Measurements from ENCODE around the gene KDM5D. TPM values are rescaled to one million over a fixed set of nuclear protein-coding genes. Genes with fewer than 3 reads are reported as not detected.

The KDM5D gene
- total RNA-seq, 1 experiment from 2014 or later: 11.9 TPM

DNA sequence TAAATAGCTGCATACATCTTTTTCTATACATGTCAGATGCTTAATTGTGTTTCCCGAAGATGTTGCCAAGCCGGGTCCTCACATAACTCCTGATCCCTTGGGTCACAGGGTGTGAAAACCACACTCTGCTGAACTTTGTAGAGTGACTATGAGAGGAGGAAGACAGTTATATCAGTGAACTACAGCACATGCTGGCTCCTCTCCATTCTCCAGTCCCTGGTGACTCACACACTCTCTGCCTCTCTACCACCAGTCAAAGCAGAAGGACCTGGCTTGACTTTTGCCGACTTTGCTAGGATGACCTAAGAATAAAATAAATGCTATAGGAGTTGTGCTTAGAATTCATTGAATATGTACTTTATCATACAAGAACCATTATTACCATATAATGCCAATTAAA is 23.8 kb upstream of the KDM5D start:
- Histone ChIP-seq H3K9me3 (ENCODE audit: control insufficient read depth in 1 of 2, insufficient read depth in 1 of 2, low read depth in 1 of 2, low read length in 2 of 2) (no peaks in the 10 kb centered on the region), H3K27ac (ENCODE audit: low read depth, low read length) (no peak overlapping the region), H3K9me2 (ENCODE audit: insufficient read depth) (no peaks in the 10 kb centered on the region), H4K20me1 (ENCODE audit: insufficient read depth) (no peaks in the 10 kb centered on the region), H2AFZ (ENCODE audit: low read depth, low read length, poor library complexity, severe bottlenecking) (no peak overlapping the region), H3K4me1 (ENCODE audit: control insufficient read depth in 1 of 2, insufficient read depth in 2 of 2, low read length in 2 of 2) (no peaks in the 10 kb centered on the region), H3K4me2 (ENCODE audit: low read length) (no peak overlapping the region), H3K36me3 (ENCODE audit: control insufficient read depth in 1 of 2, insufficient read depth in 2 of 2, low read length in 2 of 2) (no peaks in the 10 kb centered on the region), H3K9ac (ENCODE audit: low read length) (no peak overlapping the region), H3K79me2 (ENCODE audit: insufficient read depth, low read length) (no peaks in the 10 kb centered on the region), H3K4me3 (replicated peaks in 1 of 2; ENCODE audit: low read depth in 1 of 2, low read length in 2 of 2) (no peak overlapping the region), H3K27me3 (ENCODE audit: insufficient read depth, low read length) (no peaks in the 10 kb centered on the region)
- ChIA-PET CTCF (no interaction called here), POLR2A (no interaction called here), RAD21 (ENCODE audit: low non-redundant PET in 1 of 2, low total read pairs in 2 of 2, uncharacterized antibody in 2 of 2, unreplicated experiment in 2 of 2) (no interaction called here)
- no peak for ATAC-seq
- intact Hi-C loops (cut with micrococcal nuclease): no loop called here
- TF ChIP-seq, protein P1, sequence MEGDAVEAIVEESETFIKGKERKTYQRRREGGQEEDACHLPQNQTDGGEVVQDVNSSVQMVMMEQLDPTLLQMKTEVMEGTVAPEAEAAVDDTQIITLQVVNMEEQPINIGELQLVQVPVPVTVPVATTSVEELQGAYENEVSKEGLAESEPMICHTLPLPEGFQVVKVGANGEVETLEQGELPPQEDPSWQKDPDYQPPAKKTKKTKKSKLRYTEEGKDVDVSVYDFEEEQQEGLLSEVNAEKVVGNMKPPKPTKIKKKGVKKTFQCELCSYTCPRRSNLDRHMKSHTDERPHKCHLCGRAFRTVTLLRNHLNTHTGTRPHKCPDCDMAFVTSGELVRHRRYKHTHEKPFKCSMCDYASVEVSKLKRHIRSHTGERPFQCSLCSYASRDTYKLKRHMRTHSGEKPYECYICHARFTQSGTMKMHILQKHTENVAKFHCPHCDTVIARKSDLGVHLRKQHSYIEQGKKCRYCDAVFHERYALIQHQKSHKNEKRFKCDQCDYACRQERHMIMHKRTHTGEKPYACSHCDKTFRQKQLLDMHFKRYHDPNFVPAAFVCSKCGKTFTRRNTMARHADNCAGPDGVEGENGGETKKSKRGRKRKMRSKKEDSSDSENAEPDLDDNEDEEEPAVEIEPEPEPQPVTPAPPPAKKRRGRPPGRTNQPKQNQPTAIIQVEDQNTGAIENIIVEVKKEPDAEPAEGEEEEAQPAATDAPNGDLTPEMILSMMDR (IDR thresholded peaks at IDR 0.05 in 2 of 3, conservative IDR thresholded peaks at IDR 0.05 in 1 of 3; ENCODE audit: borderline replicate concordance in 1 of 3, insufficient read depth in 1 of 3, low read depth in 2 of 3, low read length in 2 of 3): no peak
- no peak for TF ChIP-seq RAD21 (IDR thresholded peaks at IDR 0.05; ENCODE audit: low read depth)
- no peak for TF ChIP-seq ZNF274 (IDR thresholded peaks at IDR 0.05; ENCODE audit: low read depth, low read length)
- no peak for TF ChIP-seq EZH2 (IDR thresholded peaks at IDR 0.05)
- TF ChIP-seq POLR2AphosphoS5 (IDR thresholded peaks at IDR 0.05; ENCODE audit: low read depth, low read length): no peak
- TF ChIP-seq SRF (IDR thresholded peaks at IDR 0.05; ENCODE audit: low read depth): no peak
- TF ChIP-seq SP1 (IDR thresholded peaks at IDR 0.05; ENCODE audit: low read depth): no peak
- TF ChIP-seq, protein P2, sequence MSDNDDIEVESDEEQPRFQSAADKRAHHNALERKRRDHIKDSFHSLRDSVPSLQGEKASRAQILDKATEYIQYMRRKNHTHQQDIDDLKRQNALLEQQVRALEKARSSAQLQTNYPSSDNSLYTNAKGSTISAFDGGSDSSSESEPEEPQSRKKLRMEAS (IDR thresholded peaks at IDR 0.05): no peak
- no peak for TF ChIP-seq POLR2A (IDR thresholded peaks at IDR 0.05; ENCODE audit: borderline replicate concordance, extremely low read depth, insufficient read depth, insufficient read length)
- TF ChIP-seq ZFX (IDR thresholded peaks at IDR 0.05): no peak
- TF ChIP-seq, protein P3, sequence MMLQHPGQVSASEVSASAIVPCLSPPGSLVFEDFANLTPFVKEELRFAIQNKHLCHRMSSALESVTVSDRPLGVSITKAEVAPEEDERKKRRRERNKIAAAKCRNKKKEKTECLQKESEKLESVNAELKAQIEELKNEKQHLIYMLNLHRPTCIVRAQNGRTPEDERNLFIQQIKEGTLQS (IDR thresholded peaks at IDR 0.05): no peak
- TF ChIP-seq SIN3A (IDR thresholded peaks at IDR 0.05; ENCODE audit: low read depth): no peak
- TF ChIP-seq CEBPB (IDR thresholded peaks at IDR 0.05; ENCODE audit: low read depth): no peak
- TF ChIP-seq ZBTB33 (IDR thresholded peaks at IDR 0.05; ENCODE audit: extremely low read depth, insufficient replicate concordance, low read length): no peak
- TF ChIP-seq, protein P4, sequence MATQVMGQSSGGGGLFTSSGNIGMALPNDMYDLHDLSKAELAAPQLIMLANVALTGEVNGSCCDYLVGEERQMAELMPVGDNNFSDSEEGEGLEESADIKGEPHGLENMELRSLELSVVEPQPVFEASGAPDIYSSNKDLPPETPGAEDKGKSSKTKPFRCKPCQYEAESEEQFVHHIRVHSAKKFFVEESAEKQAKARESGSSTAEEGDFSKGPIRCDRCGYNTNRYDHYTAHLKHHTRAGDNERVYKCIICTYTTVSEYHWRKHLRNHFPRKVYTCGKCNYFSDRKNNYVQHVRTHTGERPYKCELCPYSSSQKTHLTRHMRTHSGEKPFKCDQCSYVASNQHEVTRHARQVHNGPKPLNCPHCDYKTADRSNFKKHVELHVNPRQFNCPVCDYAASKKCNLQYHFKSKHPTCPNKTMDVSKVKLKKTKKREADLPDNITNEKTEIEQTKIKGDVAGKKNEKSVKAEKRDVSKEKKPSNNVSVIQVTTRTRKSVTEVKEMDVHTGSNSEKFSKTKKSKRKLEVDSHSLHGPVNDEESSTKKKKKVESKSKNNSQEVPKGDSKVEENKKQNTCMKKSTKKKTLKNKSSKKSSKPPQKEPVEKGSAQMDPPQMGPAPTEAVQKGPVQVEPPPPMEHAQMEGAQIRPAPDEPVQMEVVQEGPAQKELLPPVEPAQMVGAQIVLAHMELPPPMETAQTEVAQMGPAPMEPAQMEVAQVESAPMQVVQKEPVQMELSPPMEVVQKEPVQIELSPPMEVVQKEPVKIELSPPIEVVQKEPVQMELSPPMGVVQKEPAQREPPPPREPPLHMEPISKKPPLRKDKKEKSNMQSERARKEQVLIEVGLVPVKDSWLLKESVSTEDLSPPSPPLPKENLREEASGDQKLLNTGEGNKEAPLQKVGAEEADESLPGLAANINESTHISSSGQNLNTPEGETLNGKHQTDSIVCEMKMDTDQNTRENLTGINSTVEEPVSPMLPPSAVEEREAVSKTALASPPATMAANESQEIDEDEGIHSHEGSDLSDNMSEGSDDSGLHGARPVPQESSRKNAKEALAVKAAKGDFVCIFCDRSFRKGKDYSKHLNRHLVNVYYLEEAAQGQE (IDR thresholded peaks at IDR 0.05; ENCODE audit: low read depth): no peak
- TF ChIP-seq TCF7L2 (IDR thresholded peaks at IDR 0.05; ENCODE audit: borderline replicate concordance, extremely low read depth, insufficient read depth, insufficient read length): no peak
- no peak for DNase-seq (ENCODE audit: low read depth, low spot score)
- BruUV-seq (replicated peaks): no TSS peak

Data from HCT116 (cell line).